ENCODE measurements around the gene CSNK2A1. TPM values are rescaled to one million over a fixed set of nuclear protein-coding genes. Genes with fewer than 3 reads are reported as not detected.
"Not testable (repeated sequence)": the region's sequence is repeated elsewhere in the genome, so short reads cannot be mapped to it uniquely, and the experiment has no call there.

CSNK2A1 gene
- polyA plus RNA-seq, 3 donors: 31.7 to 55.5 (median 35.2) TPM

DNA sequence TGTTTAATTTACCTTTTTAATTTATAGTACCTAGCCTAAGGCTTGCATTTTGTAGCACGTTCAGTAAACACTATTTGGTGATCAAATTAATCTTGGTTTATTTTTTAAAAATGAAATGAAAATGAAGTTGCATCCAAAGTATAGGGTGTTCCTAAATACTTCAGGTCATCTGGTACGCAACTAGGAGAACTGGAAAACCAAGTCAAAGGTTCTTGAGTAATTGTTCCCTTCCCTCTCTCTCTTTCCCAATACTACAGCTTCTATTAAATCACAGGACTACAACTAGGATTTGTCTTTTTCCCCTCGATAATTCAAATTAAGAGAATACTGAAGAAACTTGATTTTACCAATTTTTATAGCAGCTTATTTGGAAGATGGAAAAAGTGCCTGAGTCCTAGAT is 27.9 kb downstream of the CSNK2A1 start:
- H3K36me3 Mint-ChIP-seq: peaks cover 32 to 39% of the 10 kb centered on the region in 2 donors
- H3K4me3 ChIP-seq (replicated peaks in 1 of 3; ENCODE audit: low read depth in 2 of 3, low read length in 3 of 3): no peak overlapping the region
- peaks cover 1 to 30% of the 10 kb centered on the region in 2 donors for H3K36me3 ChIP-seq (replicated peaks in 1 of 2; ENCODE audit: control insufficient read depth in 1 of 2, insufficient read depth in 2 of 2, low read length in 2 of 2)
- TF ChIP-seq CTCF (IDR thresholded peaks at IDR 0.05): no peak
- H3K4me1 Mint-ChIP-seq: peaks cover 33% of the 10 kb centered on the region
- no peak overlapping the region for H3K27ac ChIP-seq (ENCODE audit: low read depth in 1 of 2, low read length in 2 of 2)
- H4K20me1 ChIP-seq (ENCODE audit: insufficient read depth, low read length): peaks cover 95% of the 10 kb centered on the region
- no peak overlapping the region for H3K4me3 Mint-ChIP-seq
- H3K27me3 Mint-ChIP-seq (ENCODE audit: low read depth in 3 of 3): peaks cover 0 to 2% (median 0%) of the 10 kb centered on the region in 3 donors
- H3K4me1 ChIP-seq (ENCODE audit: control insufficient read depth in 1 of 2, insufficient read depth in 2 of 2, low read length in 2 of 2): no peaks in the 10 kb centered on the region
- H3K4me2 ChIP-seq (replicated peaks; ENCODE audit: extremely low read depth, low read length, poor library complexity, severe bottlenecking): no peak overlapping the region
- H3K27me3 ChIP-seq (ENCODE audit: control insufficient read depth in 2 of 2, insufficient read depth in 2 of 2, low read length in 2 of 2): no peaks in the 10 kb centered on the region
- no peak for DNase-seq
- peaks cover 4 to 5% of the 10 kb centered on the region in 2 donors for H3K9me3 ChIP-seq (replicated peaks in 1 of 2; ENCODE audit: control insufficient read depth in 1 of 2, insufficient read depth in 1 of 2, low read length in 2 of 2)
- peaks cover 5 to 13% (median 10%) of the 10 kb centered on the region in 7 donors for H3K9me3 Mint-ChIP-seq
- H2AFZ ChIP-seq (ENCODE audit: insufficient read depth, low read depth, low read length, poor library complexity, severe bottlenecking): no peak overlapping the region
- H3K79me2 ChIP-seq (ENCODE audit: insufficient read depth, low read length): peaks cover 97% of the 10 kb centered on the region
- no peak overlapping the region for H3K9ac ChIP-seq (ENCODE audit: insufficient read depth, low read length, poor library complexity, severe bottlenecking)
- intact Hi-C loops (cut with micrococcal nuclease): no loop called here
- peak overlapping the region in 1 of 7 donors; percentile 42 for H3K27ac Mint-ChIP-seq
- no CpG with 5 or more reads among the region's 3 CpGs for WGBS (ENCODE audit: insufficient coverage)

DNA sequence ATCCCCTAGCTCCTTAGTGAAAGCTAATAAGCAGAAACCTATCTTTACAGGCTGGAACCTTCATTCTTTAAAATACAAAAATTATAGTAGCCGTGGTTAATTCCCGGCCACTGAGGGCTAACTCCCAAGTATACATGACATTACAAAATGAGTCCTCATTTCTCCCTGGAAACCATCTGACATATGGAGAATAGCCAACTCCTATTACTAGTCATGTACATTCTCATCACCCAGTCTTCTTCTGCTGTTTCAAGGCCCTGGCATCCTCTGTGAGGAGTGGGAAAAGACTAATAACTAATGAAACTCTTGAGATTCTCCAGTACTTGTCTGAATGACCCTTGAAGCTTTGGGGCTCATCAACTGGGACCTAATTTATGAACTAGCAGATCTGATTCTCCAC is 30.2 kb downstream of the CSNK2A1 start:
- no CpG with 5 or more reads among the region's 2 CpGs for WGBS (ENCODE audit: insufficient coverage)
- no peaks in the 10 kb centered on the region for H3K9me3 ChIP-seq (replicated peaks in 1 of 2; ENCODE audit: control insufficient read depth in 1 of 2, insufficient read depth in 1 of 2, low read length in 2 of 2)
- H2AFZ ChIP-seq (ENCODE audit: insufficient read depth, low read depth, low read length, poor library complexity, severe bottlenecking): no peak overlapping the region
- no peaks in the 10 kb centered on the region for H3K27me3 ChIP-seq (ENCODE audit: control insufficient read depth in 2 of 2, insufficient read depth in 2 of 2, low read length in 2 of 2)
- Mint-ChIP-seq H3K4me3 (no peak overlapping the region), H3K27me3 (ENCODE audit: low read depth in 3 of 3) (peaks cover 0 to under 1% (median 0%) of the 10 kb centered on the region in 3 donors), H3K4me1 (peaks cover 43% of the 10 kb centered on the region), H3K36me3 (peaks cover 20 to 30% of the 10 kb centered on the region in 2 donors), H3K27ac (no peak overlapping the region), H3K9me3 (peaks cover 0 to 3% (median 0%) of the 10 kb centered on the region in 7 donors)
- no peak overlapping the region for H3K9ac ChIP-seq (ENCODE audit: insufficient read depth, low read length, poor library complexity, severe bottlenecking)
- no peak overlapping the region for H3K4me3 ChIP-seq (replicated peaks in 1 of 3; ENCODE audit: low read depth in 2 of 3, low read length in 3 of 3)
- H3K27ac ChIP-seq (ENCODE audit: low read depth in 1 of 2, low read length in 2 of 2): no peak overlapping the region
- peaks cover 5 to 9% of the 10 kb centered on the region in 2 donors for H3K4me1 ChIP-seq (ENCODE audit: control insufficient read depth in 1 of 2, insufficient read depth in 2 of 2, low read length in 2 of 2)
- H3K79me2 ChIP-seq (ENCODE audit: insufficient read depth, low read length): peaks cover 95% of the 10 kb centered on the region
- intact Hi-C loops (cut with micrococcal nuclease): no loop called here
- TF ChIP-seq CTCF (IDR thresholded peaks at IDR 0.05): no peak
- no peak overlapping the region for H3K4me2 ChIP-seq (replicated peaks; ENCODE audit: extremely low read depth, low read length, poor library complexity, severe bottlenecking)
- peaks cover 2 to 28% of the 10 kb centered on the region in 2 donors for H3K36me3 ChIP-seq (replicated peaks in 1 of 2; ENCODE audit: control insufficient read depth in 1 of 2, insufficient read depth in 2 of 2, low read length in 2 of 2)
- DNase-seq: no peak
- H4K20me1 ChIP-seq (ENCODE audit: insufficient read depth, low read length): peaks cover 99% of the 10 kb centered on the region

DNA sequence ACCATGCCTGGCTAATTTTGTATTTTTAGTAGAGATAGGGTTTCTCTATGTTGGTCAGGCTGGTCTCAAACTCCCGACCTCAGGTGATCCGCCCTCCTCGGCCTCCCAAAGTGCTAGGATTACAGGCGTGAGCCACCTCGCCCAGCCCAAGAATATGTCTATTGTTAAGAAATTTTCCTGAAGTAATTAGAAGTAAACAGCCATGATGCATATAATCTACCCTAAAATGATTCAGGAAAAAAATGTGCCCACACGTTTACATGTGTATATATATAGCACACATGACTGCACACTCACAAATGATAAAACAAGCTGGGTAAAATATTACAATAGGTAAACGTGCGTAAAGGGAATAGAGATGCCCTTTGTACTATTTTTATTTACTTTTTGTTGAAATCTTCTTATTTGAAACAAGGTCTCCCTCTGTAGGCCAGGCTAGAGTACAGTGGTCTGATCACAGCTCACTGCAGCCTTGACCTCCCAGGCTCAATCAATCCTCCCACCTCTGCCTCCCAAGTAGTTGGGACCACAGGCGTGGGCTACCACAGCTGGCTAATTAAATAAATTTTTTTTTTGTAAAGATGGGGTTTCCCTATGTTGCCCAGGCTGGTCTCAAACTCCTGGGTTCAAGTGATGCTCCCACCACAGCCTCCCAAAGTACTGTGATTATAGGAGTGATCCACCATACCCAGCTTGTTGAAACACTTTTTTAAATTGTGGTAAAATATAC is 33.1 kb downstream of the CSNK2A1 start:
- H3K4me3 ChIP-seq (replicated peaks in 1 of 3; ENCODE audit: low read depth in 2 of 3, low read length in 3 of 3); H3K27me3 ChIP-seq (ENCODE audit: control insufficient read depth in 2 of 2, insufficient read depth in 2 of 2, low read length in 2 of 2); DNase-seq; H3K9me3 Mint-ChIP-seq; H2AFZ ChIP-seq (ENCODE audit: insufficient read depth, low read depth, low read length, poor library complexity, severe bottlenecking); H3K27ac ChIP-seq (ENCODE audit: low read depth in 1 of 2, low read length in 2 of 2); H3K9me3 ChIP-seq (replicated peaks in 1 of 2; ENCODE audit: control insufficient read depth in 1 of 2, insufficient read depth in 1 of 2, low read length in 2 of 2); H3K4me3 Mint-ChIP-seq; intact Hi-C loops (cut with micrococcal nuclease); H3K4me2 ChIP-seq (replicated peaks; ENCODE audit: extremely low read depth, low read length, poor library complexity, severe bottlenecking); H3K9ac ChIP-seq (ENCODE audit: insufficient read depth, low read length, poor library complexity, severe bottlenecking); H3K4me1 ChIP-seq (ENCODE audit: control insufficient read depth in 1 of 2, insufficient read depth in 2 of 2, low read length in 2 of 2); H3K27me3 Mint-ChIP-seq (ENCODE audit: low read depth in 3 of 3): not testable (repeated sequence)
- Histone ChIP-seq H3K36me3 (replicated peaks in 1 of 2; ENCODE audit: control insufficient read depth in 1 of 2, insufficient read depth in 2 of 2, low read length in 2 of 2) (peaks cover 26 to 46% of the 10 kb centered on the region in 2 donors), H3K79me2 (ENCODE audit: insufficient read depth, low read length) (peaks cover 76% of the 10 kb centered on the region), H4K20me1 (ENCODE audit: insufficient read depth, low read length) (peaks cover 97% of the 10 kb centered on the region)
- peaks cover 38% of the 10 kb centered on the region for H3K4me1 Mint-ChIP-seq
- no CpG with 5 or more reads among the region's 9 CpGs for WGBS (ENCODE audit: insufficient coverage)
- H3K36me3 Mint-ChIP-seq: peaks cover 46% of the 10 kb centered on the region in 2 donors
- H3K27ac Mint-ChIP-seq: peak overlapping the region in 4 of 7 donors; percentile 27 to 82 (median 66)
